ENCODE results near the gene CNR2.
"Not testable (repeated sequence)": the region's sequence is repeated elsewhere in the genome, so short reads cannot be mapped to it uniquely, and the experiment has no call there.

Gene CNR2

GRCh38 chr1:23923592-23924499, 10.7 kb upstream of the CNR2 start:
- in situ Hi-C loops (cut with HindIII; ENCODE audit: low pct_ligation_motif_present, low pct_unique_long_range_greater_than_20kb, low sequenced_read_pairs) = no loop called here

GRCh38 chr1:23922321-23922943, 9.3 kb upstream of the CNR2 start:
- DNase-seq = no peak
- in situ Hi-C loops (cut with HindIII; ENCODE audit: low pct_ligation_motif_present, low pct_unique_long_range_greater_than_20kb, low sequenced_read_pairs) = no loop called here

More at GRCh38 chr1:23923592-23924499, 10.7 kb upstream of the CNR2 start:
- no peak for DNase-seq

GRCh38 chr1:23916209-23917131, 3.3 kb upstream of the CNR2 start:
- peak; percentile 75 for DNase-seq
- in situ Hi-C loops (cut with HindIII; ENCODE audit: low pct_ligation_motif_present, low pct_unique_long_range_greater_than_20kb, low sequenced_read_pairs) = no loop called here

- no peak for DNase-seq
- in situ Hi-C loops (cut with HindIII; ENCODE audit: low pct_ligation_motif_present, low pct_unique_long_range_greater_than_20kb, low sequenced_read_pairs) = no loop called here
These were observed 2.3 kb upstream of the CNR2 start for GRCh38 chr1:23915466-23915865.

- no peak for DNase-seq
- in situ Hi-C loops (cut with HindIII; ENCODE audit: low pct_ligation_motif_present, low pct_unique_long_range_greater_than_20kb, low sequenced_read_pairs) = no loop called here
These were observed 1.8 kb upstream of the CNR2 start for GRCh38 chr1:23914921-23915320.

- in situ Hi-C loops (cut with HindIII; ENCODE audit: low pct_ligation_motif_present, low pct_unique_long_range_greater_than_20kb, low sequenced_read_pairs) = no loop called here
These were observed 1.2 kb downstream of the CNR2 start for GRCh38 chr1:23911921-23912320.

GRCh38 chr1:23910553-23911246, 2.5 kb downstream of the CNR2 start:
- in situ Hi-C loops (cut with HindIII; ENCODE audit: low pct_ligation_motif_present, low pct_unique_long_range_greater_than_20kb, low sequenced_read_pairs) = no loop called here
- DNase-seq = no peak

More at GRCh38 chr1:23911921-23912320, 1.2 kb downstream of the CNR2 start:
- no peak for DNase-seq

- in situ Hi-C loops (cut with HindIII; ENCODE audit: low pct_ligation_motif_present, low pct_unique_long_range_greater_than_20kb, low sequenced_read_pairs) = no loop called here
These were observed 3.0 kb downstream of the CNR2 start for GRCh38 chr1:23910144-23910543.

GRCh38 chr1:23909412-23909811, 3.8 kb downstream of the CNR2 start:
- in situ Hi-C loops (cut with HindIII; ENCODE audit: low pct_ligation_motif_present, low pct_unique_long_range_greater_than_20kb, low sequenced_read_pairs) = no loop called here
- no peak for DNase-seq

More at GRCh38 chr1:23910144-23910543, 3.0 kb downstream of the CNR2 start:
- no peak for DNase-seq

GRCh38 chr1:23908453-23909341, 4.5 kb downstream of the CNR2 start:
- no peak for DNase-seq
- in situ Hi-C loops (cut with HindIII; ENCODE audit: low pct_ligation_motif_present, low pct_unique_long_range_greater_than_20kb, low sequenced_read_pairs) = no loop called here

- in situ Hi-C loops (cut with HindIII; ENCODE audit: low pct_ligation_motif_present, low pct_unique_long_range_greater_than_20kb, low sequenced_read_pairs) = no loop called here
- no peak for DNase-seq
These were observed 6.4 kb downstream of the CNR2 start for GRCh38 chr1:23906731-23907130.

GRCh38 chr1:23905461-23906025, 7.6 kb downstream of the CNR2 start:
- no peak for DNase-seq
- in situ Hi-C loops (cut with HindIII; ENCODE audit: low pct_ligation_motif_present, low pct_unique_long_range_greater_than_20kb, low sequenced_read_pairs) = no loop called here

- no peak for DNase-seq
- in situ Hi-C loops (cut with HindIII; ENCODE audit: low pct_ligation_motif_present, low pct_unique_long_range_greater_than_20kb, low sequenced_read_pairs) = no loop called here
These were observed 8.3 kb downstream of the CNR2 start for GRCh38 chr1:23904748-23905357.

GRCh38 chr1:23903754-23904153, 9.4 kb downstream of the CNR2 start:
- in situ Hi-C loops (cut with HindIII; ENCODE audit: low pct_ligation_motif_present, low pct_unique_long_range_greater_than_20kb, low sequenced_read_pairs) = no loop called here

GRCh38 chr1:23902321-23903278, 10.6 kb downstream of the CNR2 start:
- no peak for DNase-seq
- in situ Hi-C loops (cut with HindIII; ENCODE audit: low pct_ligation_motif_present, low pct_unique_long_range_greater_than_20kb, low sequenced_read_pairs) = no loop called here

More at GRCh38 chr1:23903754-23904153, 9.4 kb downstream of the CNR2 start:
- DNase-seq = no peak

- in situ Hi-C loops (cut with HindIII; ENCODE audit: low pct_ligation_motif_present, low pct_unique_long_range_greater_than_20kb, low sequenced_read_pairs); DNase-seq: not testable (repeated sequence)
These were observed 13.1 kb downstream of the CNR2 start for GRCh38 chr1:23900017-23900416.

Measured in ACHN (cell line).